Lung (tissue), 12 donors: ENCODE measurements around the gene CLN3. TPM values are rescaled to one million over a fixed set of nuclear protein-coding genes. Genes with fewer than 3 reads are reported as not detected.

Source experiments
- ATAC-seq: fragments of 200-7000 bp; cut with Tn5 transposase; one replicate; pipeline ENCODE4 v1.9.1; 2020; ENCODE audit warnings: moderate number of reproducible peaks; ENCODE audit not compliant: insufficient read depth, low FRiP score
- DNase-seq, 3 donors: peaks; one replicate each; pipeline ENCODE4 v3.0.0-alpha.2; 2013 to 2017
- H3K27ac ChIP-seq, 2 donors: one replicate each; pipeline ENCODE4 v1.5.1; 2013; ENCODE audit warnings: mild to moderate bottlenecking in 2 of 2, moderate library complexity in 2 of 2, control low read depth in 1 of 2, inconsistent platforms in 1 of 2, low read depth in 1 of 2, low read length in 1 of 2
- H3K27me3 ChIP-seq, 3 donors: one replicate each; pipeline ENCODE4 v1.5.1; 2013; ENCODE audit warnings: low read length in 2 of 3; ENCODE audit not compliant: control insufficient read depth in 3 of 3, insufficient read depth in 3 of 3
- H3K36me3 ChIP-seq, 4 donors: one replicate each; pipeline ENCODE4 v1.5.1; 2013; ENCODE audit warnings: low read length in 4 of 4, mild to moderate bottlenecking in 1 of 4, moderate library complexity in 1 of 4; ENCODE audit not compliant: control insufficient read depth in 4 of 4, insufficient read depth in 4 of 4
- H3K4me1 ChIP-seq, 5 donors: one replicate each; pipeline ENCODE4 v1.5.1; 2013; ENCODE audit warnings: low read length in 5 of 5, mild to moderate bottlenecking in 2 of 5, moderate library complexity in 1 of 5; ENCODE audit not compliant: control insufficient read depth in 5 of 5, insufficient read depth in 5 of 5
- H3K4me3 ChIP-seq: one replicate; pipeline ENCODE4 v1.5.1; 2013; ENCODE audit warnings: mild to moderate bottlenecking, control low read depth, moderate library complexity
- H3K9ac ChIP-seq, 2 donors: one replicate each; pipeline ENCODE4 v1.5.1; 2013; ENCODE audit warnings: low read length in 2 of 2, control low read depth in 1 of 2; ENCODE audit not compliant: insufficient read depth in 1 of 2
- H3K9me3 ChIP-seq, 4 donors: one replicate each; pipeline ENCODE4 v1.5.1; 2013; ENCODE audit warnings: low read length in 3 of 4, mild to moderate bottlenecking in 1 of 4, moderate library complexity in 1 of 4; ENCODE audit not compliant: control insufficient read depth in 4 of 4, insufficient read depth in 3 of 4
- CTCF ChIP-seq: IDR thresholded peaks from 2 replicates; pipeline ENCODE4 v1.5.1; 2012; ENCODE audit warnings: mild to moderate bottlenecking; ENCODE audit errors: control extremely low read depth, extremely low read depth
- WGBS, 2 donors: extraction: QIAGEN DNeasy Blood & Tissue Kit; methylation state at CpG; one replicate each; pipeline ENCODE4 v1.1.7; 2013; 5-methylcytosine and 5-hydroxymethylcytosine counted together
- polyA plus RNA-seq, 2 donors: library from polyadenylated mRNA; stranded (reverse); fragments of 200-250 nt; gene quantifications; one replicate each; pipeline ENCODE4 v1.2.1, GENCODE V29; 2013
- total RNA-seq, 2 donors: library from RNA; depleted of rRNA in 1 of 2; stranded (reverse); fragments of >200 nt in 1 of 2; gene quantifications; one replicate each; pipeline ENCODE4 v1.2.1, GENCODE V29; 2014 to 2021
- donor health status: control.
- donor health status: control.
- donor health status: Bipolar disorder and iron deficiency.
- donor health status: healthy.
- donor health status: DM: yes; HTN: yes; CAD: no.

The CLN3 gene
- total and polyA plus RNA-seq, 4 donors = 42.4 to 64.8 (median 56.2) TPM

DNA sequence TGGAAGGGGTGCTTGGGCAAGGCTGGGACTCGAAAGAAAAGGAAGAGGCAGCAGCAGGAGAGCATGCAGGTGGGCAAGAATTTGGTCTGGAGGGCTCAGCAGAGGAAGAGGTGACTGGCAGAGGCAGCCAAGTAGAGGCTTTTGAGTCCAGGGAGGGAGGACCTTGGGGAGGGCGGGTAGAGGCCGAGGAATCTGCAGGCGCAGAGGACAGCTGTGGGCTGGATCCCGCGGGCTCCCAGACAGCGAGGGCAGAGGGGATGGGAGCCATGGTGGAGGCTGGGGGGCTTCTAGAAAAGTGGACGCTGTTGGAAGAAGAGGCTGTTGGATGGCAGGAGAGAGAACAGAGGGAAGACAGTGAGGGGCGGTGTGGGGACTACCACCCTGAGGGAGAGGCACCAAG, 5.5 kb upstream of the CLN3 start:
- 89 to 95% methylated on average over 9 of the region's 9 CpGs for WGBS, 2 donors
- Histone ChIP-seq H3K9ac (no peak overlapping the region), H3K9me3 (no peaks in the 10 kb centered on the region), H3K4me1 (no peaks in the 10 kb centered on the region), H3K27me3 (no peaks in the 10 kb centered on the region), H3K27ac (no peak overlapping the region), H3K36me3 (no peaks in the 10 kb centered on the region), H3K4me3 (no peak overlapping the region)
- no peak for TF ChIP-seq CTCF
- ATAC-seq (no peak), DNase-seq (no peak)

DNA sequence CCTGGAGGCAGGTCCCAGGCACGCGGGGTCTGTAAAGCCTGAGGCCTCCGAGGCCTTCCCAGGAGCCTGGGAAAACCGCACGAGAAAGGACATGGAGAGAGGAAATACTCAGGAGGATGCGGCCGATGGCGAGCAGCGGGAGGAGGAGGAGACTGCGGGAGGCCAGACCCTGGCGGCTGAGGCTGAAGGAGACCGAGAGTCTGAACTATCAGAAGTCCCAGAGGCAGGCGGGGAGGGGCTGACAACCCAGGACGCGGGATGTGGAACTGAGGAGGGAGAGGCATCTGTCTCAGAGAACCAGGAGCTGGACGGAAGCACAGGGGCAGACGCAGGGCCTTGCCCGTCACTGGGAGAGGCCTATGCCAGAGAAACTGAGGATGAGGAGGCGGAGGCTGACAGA, 5.0 kb upstream of the CLN3 start:
- Histone ChIP-seq H3K4me1 (no peaks in the 10 kb centered on the region), H3K9me3 (no peaks in the 10 kb centered on the region), H3K36me3 (no peaks in the 10 kb centered on the region), H3K27me3 (no peaks in the 10 kb centered on the region), H3K4me3 (no peak overlapping the region), H3K27ac (no peak overlapping the region), H3K9ac (no peak overlapping the region)
- ATAC-seq (no peak), DNase-seq (no peak)
- WGBS, 2 donors = 79 to 80% methylated on average over 19 of the region's 19 CpGs
- TF ChIP-seq CTCF = no peak

GRCh38 chr16:28495795-28496749, 4.2 kb upstream of the CLN3 start:
- Histone ChIP-seq H3K9ac (no peak overlapping the region), H3K4me1 (no peaks in the 10 kb centered on the region), H3K27me3 (no peaks in the 10 kb centered on the region), H3K27ac (no peak overlapping the region), H3K9me3 (no peaks in the 10 kb centered on the region), H3K36me3 (no peaks in the 10 kb centered on the region), H3K4me3 (no peak overlapping the region)
- WGBS, 2 donors = 92 to 94% methylated on average over 20 of the region's 20 CpGs
- TF ChIP-seq CTCF = no peak
- DNase-seq (no peak), ATAC-seq (no peak)
